SU-DHL-6 (cell line): ENCODE results near the gene RAB6A.

ENCODE experiments used
- H2AFZ ChIP-seq: fragments of 200-600 bp; sonication (generic); 2 replicates; pipeline ENCODE4 v1.6.1; 2014; ENCODE audit warnings: low read depth, mild to moderate bottlenecking, moderate library complexity, mixed read lengths, antibody characterized with exemption, low read length; ENCODE audit not compliant: severe bottlenecking
- H3F3A ChIP-seq: fragments of 200-600 bp; shearing (Covaris generic); 2 replicates; pipeline ENCODE4 v1.6.0; 2016; ENCODE audit warnings: antibody characterized with exemption, mild to moderate bottlenecking; ENCODE audit not compliant: insufficient read depth
- H3K27ac ChIP-seq: fragments of 200-600 bp; sonication (generic); 2 replicates; pipeline ENCODE4 v1.5.1; 2016; ENCODE audit warnings: low read depth, mild to moderate bottlenecking, low read length, moderate library complexity, mixed read lengths
- H3K27me3 ChIP-seq: fragments of 200-600 bp; sonication (generic), shearing (Covaris generic); 2 replicates; pipeline ENCODE4 v1.6.0; 2014; ENCODE audit warnings: mild to moderate bottlenecking, low read length
- H3K36me3 ChIP-seq: fragments of 200-600 bp; sonication (generic); 2 replicates; pipeline ENCODE4 v1.6.1; 2014; ENCODE audit warnings: mild to moderate bottlenecking, low read length, mixed read lengths
- H3K4me2 ChIP-seq: fragments of 300-600, 200-600 bp; shearing (Covaris generic), sonication (generic); 2 replicates; pipeline ENCODE4 v1.6.0; 2014; ENCODE audit warnings: low read length, low read depth, mild to moderate bottlenecking; ENCODE audit not compliant: poor library complexity, severe bottlenecking
- H3K4me3 ChIP-seq: fragments of 200-600 bp; sonication (generic); 2 replicates; pipeline ENCODE4 v1.5.1; 2014; ENCODE audit warnings: antibody characterized with exemption, low read length, mild to moderate bottlenecking, mixed read lengths; ENCODE audit not compliant: insufficient read depth, poor library complexity, severe bottlenecking
- H3K79me2 ChIP-seq: fragments of 200-600 bp; sonication (generic); 2 replicates; pipeline ENCODE4 v1.6.1; 2014; ENCODE audit warnings: mild to moderate bottlenecking, low read length, moderate library complexity; ENCODE audit not compliant: insufficient read depth
- H3K9ac ChIP-seq: fragments of 200-600 bp; sonication (generic); 2 replicates; pipeline ENCODE4 v1.7.0; 2014; ENCODE audit warnings: mild to moderate bottlenecking, low read length
- H3K9me2 ChIP-seq: fragments of 200-600 bp; sonication (generic); replicated peaks from 2 replicates; pipeline ENCODE4 v1.6.1; 2014; ENCODE audit warnings: low read length; ENCODE audit not compliant: insufficient read depth
- H3K9me3 ChIP-seq: fragments of 200-600 bp; sonication (generic); 2 replicates; pipeline ENCODE4 v1.6.1; 2014; ENCODE audit warnings: low read length, mixed read lengths; ENCODE audit not compliant: insufficient read depth
- H4K20me1 ChIP-seq: fragments of 200-600 bp; sonication (generic); 2 replicates; pipeline ENCODE4 v1.6.1; 2014; ENCODE audit warnings: low read depth, mild to moderate bottlenecking, antibody characterized with exemption, low read length, moderate library complexity, mixed read lengths
- EZH2phosphoT487 ChIP-seq: fragments of 200-600 bp; sonication (generic), shearing (Covaris generic); conservative IDR thresholded peaks from 2 replicates; pipeline ENCODE4 v1.6.1; 2018; ENCODE audit warnings: mild to moderate bottlenecking, antibody characterized with exemption, low read length, moderate library complexity, mixed read lengths
- TF ChIP-seq, protein P1 (sequence below): fragments of 200-600 bp; sonication (generic); IDR thresholded peaks from one replicate; pipeline ENCODE4 v1.5.1; 2017; ENCODE audit warnings: antibody characterized with exemption, mild to moderate bottlenecking, low read length, moderate library complexity; ENCODE audit not compliant: insufficient read depth, poor library complexity, severe bottlenecking

Gene RAB6A

DNA sequence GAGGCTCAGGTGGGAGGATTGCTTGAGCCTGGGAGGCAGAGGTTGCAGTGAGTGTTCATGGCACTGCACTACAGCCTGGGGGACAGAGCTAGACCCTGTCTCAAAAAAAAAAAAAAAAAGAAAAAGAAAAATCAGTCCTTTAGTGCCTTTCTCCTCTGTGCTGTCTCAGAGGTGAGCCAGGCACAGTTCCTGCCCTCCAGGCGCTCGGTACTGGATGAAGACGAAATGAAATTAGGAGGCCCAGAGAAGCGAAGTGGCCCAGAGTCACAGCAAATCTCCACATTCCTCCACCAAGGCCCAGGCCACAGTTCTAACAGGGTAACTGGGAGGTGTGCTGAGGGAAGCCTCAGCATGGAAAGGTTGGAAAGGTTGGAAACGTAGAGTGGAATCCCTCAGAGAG is 109.6 kb downstream of the RAB6A start:
- Histone ChIP-seq H3K36me3 (no peaks in the 10 kb centered on the region), H3K27ac (no peak overlapping the region), H3K4me3 (no peak overlapping the region), H3K9me2 (no peaks in the 10 kb centered on the region), H3F3A (no peaks in the 10 kb centered on the region), H3K4me2 (no peak overlapping the region), H3K9ac (no peak overlapping the region), H3K9me3 (no peaks in the 10 kb centered on the region), H2AFZ (no peak overlapping the region), H3K79me2 (no peaks in the 10 kb centered on the region), H3K27me3 (no peaks in the 10 kb centered on the region), H4K20me1 (no peaks in the 10 kb centered on the region)
- TF ChIP-seq, protein P1, sequence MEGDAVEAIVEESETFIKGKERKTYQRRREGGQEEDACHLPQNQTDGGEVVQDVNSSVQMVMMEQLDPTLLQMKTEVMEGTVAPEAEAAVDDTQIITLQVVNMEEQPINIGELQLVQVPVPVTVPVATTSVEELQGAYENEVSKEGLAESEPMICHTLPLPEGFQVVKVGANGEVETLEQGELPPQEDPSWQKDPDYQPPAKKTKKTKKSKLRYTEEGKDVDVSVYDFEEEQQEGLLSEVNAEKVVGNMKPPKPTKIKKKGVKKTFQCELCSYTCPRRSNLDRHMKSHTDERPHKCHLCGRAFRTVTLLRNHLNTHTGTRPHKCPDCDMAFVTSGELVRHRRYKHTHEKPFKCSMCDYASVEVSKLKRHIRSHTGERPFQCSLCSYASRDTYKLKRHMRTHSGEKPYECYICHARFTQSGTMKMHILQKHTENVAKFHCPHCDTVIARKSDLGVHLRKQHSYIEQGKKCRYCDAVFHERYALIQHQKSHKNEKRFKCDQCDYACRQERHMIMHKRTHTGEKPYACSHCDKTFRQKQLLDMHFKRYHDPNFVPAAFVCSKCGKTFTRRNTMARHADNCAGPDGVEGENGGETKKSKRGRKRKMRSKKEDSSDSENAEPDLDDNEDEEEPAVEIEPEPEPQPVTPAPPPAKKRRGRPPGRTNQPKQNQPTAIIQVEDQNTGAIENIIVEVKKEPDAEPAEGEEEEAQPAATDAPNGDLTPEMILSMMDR, result no peak
- TF ChIP-seq EZH2phosphoT487, result no peak

- no peaks in the 10 kb centered on the region for H4K20me1 ChIP-seq
- H3K9me2 ChIP-seq, result no peaks in the 10 kb centered on the region
- no peak overlapping the region for H3K27ac ChIP-seq
- no peaks in the 10 kb centered on the region for H3K9me3 ChIP-seq
- H3K36me3 ChIP-seq, result no peaks in the 10 kb centered on the region
- TF ChIP-seq, protein P1, result no peak
- no peak for TF ChIP-seq EZH2phosphoT487
- H3K27me3 ChIP-seq, result no peaks in the 10 kb centered on the region
- H3F3A ChIP-seq, result no peaks in the 10 kb centered on the region
- no peaks in the 10 kb centered on the region for H3K79me2 ChIP-seq
- no peak overlapping the region for H3K4me3 ChIP-seq
- no peak overlapping the region for H3K9ac ChIP-seq
- no peak overlapping the region for H2AFZ ChIP-seq
- H3K4me2 ChIP-seq, result no peak overlapping the region
These were observed 110.5 kb downstream of the RAB6A start for GRCh38 chr11:73650400-73650799.

- Histone ChIP-seq H3K27me3 (no peaks in the 10 kb centered on the region), H3K9me3 (no peaks in the 10 kb centered on the region), H3K36me3 (no peaks in the 10 kb centered on the region), H3K9me2 (no peaks in the 10 kb centered on the region), H3F3A (no peaks in the 10 kb centered on the region), H3K9ac (no peak overlapping the region), H3K27ac (no peak overlapping the region), H2AFZ (no peak overlapping the region), H4K20me1 (no peaks in the 10 kb centered on the region), H3K79me2 (no peaks in the 10 kb centered on the region), H3K4me3 (no peak overlapping the region), H3K4me2 (no peak overlapping the region)
- no peak for TF ChIP-seq EZH2phosphoT487
- TF ChIP-seq, protein P1, result no peak
These were observed 111.7 kb downstream of the RAB6A start for GRCh38 chr11:73649206-73649605.
